Body of pancreas (tissue), 4 donors: Measurements from ENCODE around the gene RPS18.

ENCODE experiments used
- CTCF ChIP-seq, 7 experiments: fragments of 450-650 bp in 4 of 7; fragments of 200-600 bp in 3 of 7; sonication (generic) in 3 of 7; IDR thresholded peaks; one replicate each; pipeline ENCODE4 v1.5.1; 2016 to 2019; ENCODE audit warnings: antibody characterized with exemption in 7 of 7
- POLR2A ChIP-seq, 3 donors: fragments of 450-650 bp; IDR thresholded peaks; one replicate each; pipeline ENCODE4 v1.6.1; 2016; ENCODE audit warnings: antibody characterized with exemption in 3 of 3, mild to moderate bottlenecking in 2 of 3

GRCh38 chr6:33298773-33299236 is 26.9 kb downstream of the RPS18 start, which contains the start of gene RGL2:
- TF ChIP-seq CTCF (IDR thresholded peaks at IDR 0.05) (no peak), POLR2A (IDR thresholded peaks at IDR 0.05) (no peak)
